GM20431 (cell line): ENCODE measurements around the gene SLC2A3.
"Not testable (repeated sequence)": the region's sequence is repeated elsewhere in the genome, so short reads cannot be mapped to it uniquely, and the experiment has no call there.

Experiments used
- in situ Hi-C: fragments of 300-500 bp; cut with MseI, MboI; formaldehyde crosslinking; loops from one replicate; pipeline ENCODE4 v1.15.0; 2020; ENCODE audit warnings: low sequenced_read_pairs; ENCODE audit not compliant: unreplicated experiment

SLC2A3 gene

DNA sequence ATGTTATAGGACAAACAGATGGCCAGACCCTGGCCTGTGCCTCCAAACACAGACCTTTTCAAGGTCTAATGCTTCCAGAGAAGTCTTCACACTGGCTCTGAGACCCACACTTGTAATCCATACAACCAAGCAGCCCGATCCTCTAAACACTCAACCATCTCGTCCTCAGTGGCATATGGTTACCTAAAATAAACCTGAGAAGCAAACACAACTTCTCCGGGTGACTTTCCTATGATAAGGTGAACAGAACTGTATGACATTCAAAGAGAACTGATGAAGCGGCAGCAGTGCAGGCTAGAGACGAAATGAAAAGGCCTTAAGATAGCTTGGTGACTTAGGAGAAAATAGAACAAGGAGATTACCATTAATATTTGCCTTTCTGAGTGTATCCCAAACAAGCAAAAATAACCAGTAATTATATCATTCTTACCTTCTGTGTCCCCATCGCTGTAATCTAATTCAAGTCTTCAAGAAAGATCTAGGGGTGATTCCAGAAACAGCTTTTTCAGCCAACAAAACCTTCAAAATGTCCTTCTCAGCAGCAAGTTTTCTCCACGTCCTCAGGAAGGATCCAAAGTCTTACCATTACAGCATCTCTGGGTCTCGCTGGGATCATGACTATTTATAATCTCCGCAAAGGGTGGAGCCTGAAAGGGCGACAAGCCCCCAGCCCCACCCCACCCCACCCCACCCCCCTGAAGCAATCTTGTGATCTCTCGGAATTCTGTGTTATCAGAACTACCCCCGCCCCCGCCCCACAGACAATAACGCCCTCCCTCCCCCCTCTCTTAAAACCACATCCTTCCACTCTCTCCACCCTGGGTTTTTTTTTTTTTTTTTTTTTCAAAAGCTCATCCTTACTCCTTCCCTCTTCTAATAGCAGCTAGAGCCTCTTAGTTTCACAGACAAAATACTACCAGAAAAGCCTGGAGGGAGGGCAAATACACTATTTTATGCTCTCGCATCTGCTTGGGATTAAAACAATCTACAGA lies at the start of gene SLC2A3:
TSS of gene SLC2A3 (minus strand) at position 598 of the 992 bp plus-strand sequence. CDS start at position 445, 153 bp downstream.
- in situ Hi-C loops, result no loop called here

DNA sequence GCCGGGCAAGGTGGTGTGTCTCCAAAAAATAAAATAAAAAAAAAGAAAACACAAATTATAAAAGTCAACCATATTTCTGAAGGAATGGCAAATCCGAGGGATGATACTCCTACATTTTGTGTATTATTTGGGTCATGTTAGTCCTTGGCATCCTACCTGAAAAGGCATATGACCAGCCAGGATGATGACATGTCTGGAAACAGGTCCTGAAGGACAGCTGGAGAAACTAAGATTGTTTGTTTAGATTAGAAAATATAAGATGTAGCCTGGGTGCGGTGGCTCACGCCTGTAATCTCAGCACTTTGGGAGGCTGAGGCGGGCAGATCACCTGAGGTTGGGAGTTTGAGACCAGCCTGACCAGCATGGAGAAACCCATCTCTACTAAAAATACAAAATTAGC lies 48.9 kb upstream of the SLC2A3 start:
- in situ Hi-C loops, result no loop called here

DNA sequence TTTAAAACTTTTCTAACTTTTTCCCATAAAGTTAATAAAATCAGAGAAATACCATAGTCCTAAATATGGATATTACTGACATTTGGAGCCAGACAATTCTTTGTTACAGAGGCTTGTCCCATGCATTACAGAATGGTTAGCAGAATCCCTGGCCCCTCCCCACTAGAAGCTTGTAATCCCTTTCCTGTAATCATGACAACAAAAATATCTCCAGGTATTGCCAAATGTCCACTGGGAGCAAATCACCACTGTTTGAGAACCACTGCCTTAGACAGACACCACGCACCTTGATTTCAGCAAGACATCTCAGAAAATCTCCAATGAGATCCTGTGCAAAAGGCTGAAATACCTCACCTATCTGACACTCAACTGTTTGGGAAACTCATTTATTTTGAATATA lies 47.5 kb upstream of the SLC2A3 start:
- in situ Hi-C loops, result not testable (repeated sequence)

DNA sequence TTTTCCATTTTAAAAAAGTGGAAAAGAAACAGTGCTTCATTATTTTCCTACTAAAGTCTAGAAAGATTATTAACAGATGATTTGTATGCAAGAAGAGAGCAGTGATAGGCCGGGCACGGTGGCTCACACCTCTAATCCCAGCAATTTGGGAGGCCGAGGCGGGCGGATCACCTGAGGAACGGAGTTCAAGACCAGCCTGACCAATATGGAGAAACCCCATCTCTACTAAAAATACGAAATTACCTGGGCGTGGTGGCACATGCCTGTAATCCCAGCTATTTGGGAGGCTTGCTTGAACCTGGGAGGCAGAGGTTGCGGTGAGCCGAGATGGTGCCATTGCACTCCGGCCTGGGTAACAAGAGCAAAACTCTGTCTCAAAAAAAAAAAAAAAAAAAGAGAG lies 47.0 kb upstream of the SLC2A3 start:
- in situ Hi-C loops, result not testable (repeated sequence)

DNA sequence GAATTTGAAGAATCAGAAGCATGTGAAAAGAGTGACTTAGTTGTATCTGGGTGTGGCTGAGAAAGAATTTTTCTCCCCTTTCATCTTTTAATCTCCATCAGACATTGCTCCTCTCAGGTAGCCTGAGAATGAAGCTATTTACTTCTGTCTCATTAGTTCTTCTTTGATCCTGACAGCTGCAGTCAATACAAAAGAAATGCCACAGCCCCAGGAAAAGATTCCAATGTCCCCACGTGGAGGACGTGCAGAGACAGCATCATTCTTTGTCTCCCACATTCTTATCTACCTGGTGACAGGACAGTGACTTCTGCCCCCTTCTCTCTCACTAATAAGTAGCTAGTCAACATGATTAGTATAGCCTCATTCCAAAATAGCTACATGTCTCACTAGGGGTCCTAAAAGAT lies 46.3 kb upstream of the SLC2A3 start:
- in situ Hi-C loops, result not testable (repeated sequence)

DNA sequence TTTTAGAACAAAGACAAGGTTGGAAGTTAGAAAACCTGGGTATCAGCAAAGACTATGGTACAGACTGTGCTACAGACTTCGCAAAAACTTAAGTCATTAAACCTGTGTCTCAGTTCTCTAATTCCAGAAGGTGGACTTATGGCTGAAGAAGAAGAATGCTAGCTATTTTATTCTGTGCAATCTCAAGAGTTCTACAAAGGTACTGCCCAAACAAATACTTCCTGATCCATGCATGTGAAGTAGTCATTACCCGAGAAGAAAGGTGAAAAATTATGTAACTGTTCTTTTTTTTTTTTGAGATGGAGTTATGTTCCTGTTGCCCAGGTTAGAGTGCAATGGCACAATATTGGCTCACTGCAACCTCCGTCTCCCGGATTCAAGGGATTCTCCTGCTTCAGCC lies 45.5 kb upstream of the SLC2A3 start:
- in situ Hi-C loops, result no loop called here

DNA sequence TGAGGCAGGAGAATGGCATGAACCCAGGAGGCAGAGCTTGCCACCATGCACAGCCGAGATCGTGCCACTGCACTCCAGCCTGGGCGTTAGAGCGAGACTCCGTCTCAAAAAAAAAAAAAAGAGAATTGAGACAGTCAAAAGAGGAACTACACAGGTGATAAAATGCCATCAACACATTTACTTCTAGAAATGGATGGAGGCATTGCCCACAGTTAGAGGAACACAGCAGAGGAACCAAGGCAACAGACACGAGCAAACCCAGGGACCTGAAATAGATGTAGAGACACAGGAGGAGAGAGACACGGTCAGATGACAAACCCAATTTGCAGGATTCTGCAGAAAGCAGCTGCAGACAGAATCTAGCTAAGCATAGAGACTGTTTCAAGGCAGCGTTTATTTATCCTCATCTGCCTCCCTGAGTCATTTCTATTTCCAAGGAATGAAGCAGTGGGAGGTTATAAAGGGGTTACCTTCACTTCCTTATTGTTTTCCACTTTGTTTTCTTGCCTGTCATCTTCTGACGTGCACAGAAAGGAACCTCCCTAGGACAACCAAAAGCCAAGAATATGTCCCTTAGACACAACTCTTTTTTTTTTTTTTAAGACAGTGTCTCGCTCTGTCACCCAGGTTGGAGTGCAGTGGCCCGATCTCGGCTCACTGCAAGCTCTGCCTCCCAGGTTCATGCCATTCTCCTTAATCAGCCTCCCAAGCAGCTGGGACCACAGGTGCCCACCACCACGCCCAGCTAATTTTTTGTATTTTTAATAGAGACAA lies 41.6 kb upstream of the SLC2A3 start:
- in situ Hi-C loops, result not testable (repeated sequence)

DNA sequence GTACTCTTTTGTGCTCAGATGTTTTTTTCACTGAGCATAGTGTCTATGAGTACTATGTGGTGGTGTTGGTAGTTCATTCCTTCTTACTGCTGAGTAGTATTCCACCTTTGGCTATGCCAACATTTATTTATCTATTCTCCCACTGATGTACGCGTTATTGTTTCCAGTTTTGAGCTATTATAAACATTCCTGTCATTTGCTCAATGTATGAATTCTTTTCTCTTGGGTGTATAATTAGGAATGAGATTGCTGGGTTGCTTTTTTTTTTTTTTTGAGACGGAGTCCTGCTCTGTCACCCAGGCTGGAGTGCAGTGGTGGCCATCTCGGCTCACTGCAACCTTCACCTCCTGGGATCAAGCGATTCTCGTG lies 37.5 kb upstream of the SLC2A3 start:
- in situ Hi-C loops, result no loop called here

DNA sequence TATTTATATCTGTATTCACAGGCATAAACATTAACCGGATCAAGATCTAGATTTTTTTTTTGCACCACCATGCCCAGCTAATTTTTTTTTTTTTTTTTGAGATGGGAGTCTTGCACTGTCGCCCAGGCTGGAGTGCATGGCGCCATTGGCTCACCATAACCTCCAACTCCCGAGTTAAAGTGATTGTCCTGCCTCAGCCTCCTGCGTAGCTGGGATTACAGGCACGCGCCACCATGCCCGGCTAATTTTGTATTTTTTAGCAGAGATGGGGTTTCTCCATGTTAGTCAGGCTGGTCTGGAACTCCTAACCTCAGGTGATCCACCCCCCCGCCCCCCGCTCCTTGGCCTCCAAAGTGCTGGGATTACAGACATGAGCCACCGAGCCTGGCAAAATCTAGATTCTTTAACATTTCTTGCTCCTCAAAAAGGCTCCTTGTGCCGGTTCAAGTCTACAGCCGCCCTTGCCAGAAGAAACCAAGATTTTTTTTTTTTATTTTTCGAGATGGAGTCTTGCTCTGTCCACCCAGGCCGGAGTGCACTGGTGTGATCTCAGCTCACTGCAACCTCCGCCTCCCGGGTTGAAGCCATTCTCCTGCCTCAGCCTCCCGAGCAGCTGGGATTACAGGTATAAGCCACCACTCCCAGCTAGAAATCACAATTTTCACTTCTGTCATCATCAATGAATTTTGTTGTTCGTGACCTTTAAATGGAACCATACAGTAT lies 36.9 kb upstream of the SLC2A3 start:
- in situ Hi-C loops, result no loop called here

DNA sequence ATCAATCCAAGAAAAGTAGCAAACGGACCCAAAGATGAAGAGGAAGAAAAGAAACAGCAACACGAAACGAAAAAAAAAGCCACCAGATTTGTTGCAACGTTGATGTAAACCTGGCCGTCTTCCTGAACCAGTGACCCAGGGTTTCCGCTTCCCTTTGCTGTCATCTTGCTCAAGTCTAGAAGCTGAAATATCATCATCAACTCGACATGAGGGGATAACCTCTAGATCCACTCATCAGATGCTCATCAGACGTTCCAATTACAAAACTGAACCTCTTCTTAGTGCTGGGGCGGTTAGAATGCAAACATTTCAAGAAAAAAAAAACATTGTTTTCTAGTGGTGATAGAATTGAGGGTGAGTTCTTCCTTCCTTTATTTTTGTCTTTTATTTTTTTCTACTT lies 36.3 kb upstream of the SLC2A3 start:
- in situ Hi-C loops, result not testable (repeated sequence)

DNA sequence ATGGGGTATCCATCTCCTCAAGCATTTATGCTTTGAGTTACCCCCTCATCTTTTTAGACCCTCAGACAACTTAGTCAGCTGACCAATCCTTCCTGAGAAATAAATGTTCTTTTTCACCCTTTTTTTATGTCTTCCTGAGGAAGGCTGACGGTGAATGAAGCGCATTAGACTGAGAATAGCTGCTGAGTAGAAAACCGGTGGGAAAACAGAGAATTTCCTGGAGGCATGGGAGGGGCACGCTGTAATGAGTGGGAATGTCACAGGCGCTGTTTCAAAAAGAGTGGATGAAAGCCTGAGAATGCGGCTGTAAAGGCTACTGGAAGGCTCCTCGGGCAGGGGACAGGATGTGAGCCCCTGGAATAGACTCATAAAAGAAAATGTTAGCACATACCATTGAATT lies 35.8 kb upstream of the SLC2A3 start:
- in situ Hi-C loops, result not testable (repeated sequence)

DNA sequence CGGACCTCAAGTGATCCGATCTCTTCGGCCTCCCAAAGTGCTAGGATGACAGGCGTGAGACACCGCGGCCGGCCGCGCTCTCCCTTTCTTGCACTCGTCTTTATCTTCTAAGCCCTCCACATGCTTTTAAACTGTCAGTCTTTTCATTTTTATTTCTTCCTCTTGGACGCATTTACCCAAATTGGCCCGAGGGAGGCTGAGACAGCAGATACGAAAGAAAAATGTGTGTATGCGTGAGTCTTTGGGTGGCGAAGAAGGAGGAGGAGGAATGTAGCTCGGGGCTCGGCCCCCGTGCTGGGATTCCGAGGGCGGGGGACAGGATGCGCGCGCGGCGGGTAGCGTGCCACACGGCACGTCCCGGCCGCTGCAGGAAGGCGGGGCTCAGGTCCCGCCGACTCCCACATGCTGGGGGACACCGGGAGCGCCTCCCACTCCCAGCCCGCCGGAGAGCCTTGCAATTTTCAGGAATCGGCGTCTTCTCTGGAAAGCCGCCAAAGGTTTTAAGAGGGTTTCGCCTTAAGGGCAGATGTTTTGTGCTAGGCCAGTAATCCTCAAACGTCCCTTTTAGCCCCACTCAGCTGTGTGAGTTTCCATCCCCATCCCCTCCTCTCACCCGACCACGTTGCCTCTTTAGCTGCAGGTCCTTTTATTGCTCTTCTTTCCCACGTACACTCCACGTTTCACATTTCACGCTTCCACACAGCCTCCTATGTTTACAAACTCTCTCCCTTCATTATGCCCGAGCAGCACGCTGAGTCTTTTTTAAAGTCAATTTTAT lies 34.7 kb upstream of the SLC2A3 start:
- in situ Hi-C loops, result no loop called here

DNA sequence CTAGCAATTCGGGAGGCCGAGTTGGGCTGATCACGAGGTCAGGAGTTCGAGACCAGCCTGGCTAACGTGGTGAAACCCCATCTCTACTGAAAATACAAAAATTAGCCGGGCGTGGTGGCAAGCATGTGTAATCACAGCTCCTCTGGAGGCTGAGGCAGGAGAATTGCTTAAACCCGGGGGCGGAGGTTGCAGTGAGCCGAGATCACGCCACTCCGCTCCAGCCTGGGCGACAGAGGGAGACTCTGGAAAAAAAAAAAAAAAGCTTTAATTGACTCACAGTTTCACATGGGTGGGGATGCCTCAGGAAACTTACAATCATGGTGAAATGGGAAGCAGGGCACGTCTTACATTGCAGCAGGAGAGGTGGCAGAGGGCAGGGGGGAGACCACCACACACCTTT lies 30.6 kb upstream of the SLC2A3 start:
- in situ Hi-C loops, result no loop called here

DNA sequence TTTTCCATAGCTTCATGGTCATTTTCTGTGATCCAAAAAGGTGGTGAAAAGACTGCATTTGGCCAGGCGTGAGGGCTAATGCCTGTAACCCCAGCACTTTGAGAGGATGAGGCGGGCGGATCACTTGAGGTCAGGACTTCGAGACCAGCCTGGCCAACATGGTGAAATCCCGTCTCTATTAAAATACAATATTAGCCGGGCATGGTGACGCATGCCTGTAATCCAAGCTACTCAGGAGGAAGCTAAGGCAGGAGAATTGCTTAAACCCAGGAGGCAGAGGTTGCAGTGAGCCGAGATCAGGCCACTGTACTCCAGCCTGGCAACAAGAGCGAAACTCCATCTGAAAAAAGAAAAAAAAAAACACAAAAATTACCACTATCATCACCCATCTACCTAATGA lies 28.7 kb upstream of the SLC2A3 start:
- in situ Hi-C loops, result not testable (repeated sequence)

DNA sequence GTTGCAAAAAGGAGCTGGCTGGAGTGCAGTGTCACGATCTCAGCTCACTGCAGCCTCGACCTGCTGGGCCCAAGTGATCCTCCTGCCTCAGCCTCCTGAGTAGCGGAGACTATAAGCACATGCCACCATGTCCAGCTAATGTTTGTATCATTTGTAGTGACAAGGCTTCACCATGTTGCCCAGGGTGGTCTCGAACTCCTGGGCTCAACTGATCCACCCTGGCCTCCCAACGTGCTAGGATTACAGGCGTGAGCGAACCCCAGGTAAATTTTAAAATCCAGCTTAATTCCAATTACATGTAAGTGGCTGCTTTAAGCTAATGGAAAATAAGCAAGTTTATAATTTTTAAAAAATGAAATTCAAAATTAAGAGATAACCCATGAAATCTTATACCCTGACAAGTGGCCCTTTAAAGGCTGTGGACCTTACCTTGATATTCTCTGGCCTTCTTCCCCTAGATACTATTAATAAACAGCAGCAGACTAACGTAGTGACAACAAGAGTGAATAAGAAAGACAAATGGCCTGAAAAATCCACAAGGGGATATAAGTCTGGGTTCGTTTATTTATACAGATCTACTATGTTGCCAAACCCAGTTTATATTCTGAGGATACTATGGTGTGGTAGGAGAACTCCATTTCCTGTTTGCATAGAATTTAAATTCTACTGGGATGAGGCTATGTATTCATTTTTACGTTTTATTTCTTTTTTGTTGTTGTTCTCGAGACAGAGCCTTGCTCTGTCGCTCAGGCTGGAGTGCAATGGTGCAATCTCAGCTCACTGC lies 25.6 kb upstream of the SLC2A3 start:
- in situ Hi-C loops, result no loop called here

DNA sequence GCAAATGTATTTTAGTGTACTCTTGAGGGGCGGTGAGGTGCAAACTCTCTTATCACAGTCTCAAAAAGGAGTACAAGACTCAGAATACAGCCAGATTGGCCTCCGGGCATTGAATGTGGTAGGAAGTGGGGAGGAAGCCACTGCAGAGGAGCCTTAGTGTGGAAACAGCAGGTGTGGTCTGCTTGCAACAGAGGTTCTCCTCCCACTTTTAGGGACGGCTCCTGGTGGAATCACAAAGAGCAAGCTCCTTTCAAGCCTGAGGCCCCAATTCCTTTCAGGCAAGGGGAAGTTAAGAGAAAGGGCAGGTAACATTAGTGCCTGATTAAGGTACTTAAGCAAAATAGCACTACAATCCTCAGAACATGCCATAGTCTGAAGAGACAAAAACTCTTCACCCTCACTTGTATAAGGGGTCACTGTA lies 23.7 kb upstream of the SLC2A3 start:
- in situ Hi-C loops, result no loop called here

DNA sequence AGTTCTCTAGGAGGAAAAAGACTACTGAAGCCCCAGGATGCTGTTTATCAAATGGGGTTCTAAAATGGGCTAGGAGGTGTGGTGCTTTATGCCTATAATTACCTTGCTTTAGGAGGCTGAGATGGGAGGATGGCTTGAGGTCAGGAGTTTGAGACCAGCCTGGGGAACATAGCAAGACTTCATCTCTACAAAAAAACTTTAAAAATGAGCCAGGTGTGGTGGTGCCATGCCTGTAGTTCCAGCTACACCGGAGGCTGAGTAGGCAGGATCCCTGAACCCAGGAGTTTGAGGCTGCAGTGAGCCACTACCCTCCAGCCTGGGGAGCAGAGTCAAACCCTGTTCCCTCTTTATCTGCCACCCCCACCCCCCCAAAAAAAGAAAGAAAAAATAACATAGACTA lies 23.3 kb upstream of the SLC2A3 start:
- in situ Hi-C loops, result no loop called here

DNA sequence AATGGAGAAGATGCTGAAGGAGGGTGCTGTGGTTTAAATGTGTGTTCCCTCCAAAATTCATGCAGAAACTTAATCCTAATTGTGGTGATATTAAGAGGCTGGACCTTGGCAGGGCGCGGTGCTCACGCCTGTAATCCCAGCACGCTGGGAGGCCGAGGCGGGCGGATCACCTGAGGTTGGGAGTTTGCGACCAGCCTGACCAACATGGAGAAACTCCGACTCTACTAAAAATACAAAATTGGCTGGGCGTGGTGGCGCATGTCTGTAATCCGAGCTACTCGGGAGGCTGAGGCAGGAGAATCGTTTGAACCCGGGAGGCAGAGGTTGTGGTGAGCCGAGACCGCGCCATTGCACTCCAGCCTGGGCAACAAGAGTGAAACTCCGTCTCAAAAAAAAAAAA lies 18.9 kb upstream of the SLC2A3 start:
- in situ Hi-C loops, result not testable (repeated sequence)

DNA sequence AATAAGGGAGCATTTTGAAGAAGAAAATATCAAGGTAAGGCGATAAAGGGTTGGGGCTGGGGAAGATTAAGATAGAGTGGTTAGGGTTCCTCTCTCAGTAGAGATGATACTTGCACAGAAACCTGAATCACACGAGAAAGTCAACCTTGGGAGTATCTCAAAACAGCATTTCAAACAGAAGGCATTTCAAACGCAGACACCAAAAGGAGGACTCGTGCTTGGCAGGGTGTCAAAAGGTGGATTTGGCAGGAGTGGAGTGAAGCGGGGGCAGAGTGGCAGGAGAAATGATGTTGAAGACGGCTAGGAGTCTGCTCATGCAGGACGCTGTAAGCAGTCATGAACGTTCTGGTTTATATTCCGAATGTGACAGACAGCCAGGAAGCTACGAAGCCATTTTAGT lies 18.4 kb upstream of the SLC2A3 start:
- in situ Hi-C loops, result not testable (repeated sequence)
